GM12892 (cell line): ENCODE data around the gene B3GNT9. TPM values are rescaled to one million over a fixed set of nuclear protein-coding genes. Genes with fewer than 3 reads are reported as not detected.
A peak's percentile ranks its signal among the peaks of the same experiment; 100 is the strongest.

Experiments
- DNase-seq: peaks from one replicate; pipeline ENCODE4 v3.0.0; 2011; ENCODE audit not compliant: insufficient read length
- FAIRE-seq: peaks from 2 replicates; lab custom pipeline; 2011; peaks lifted over from hg19 to GRCh38; lab: Jason Lieb, UNC
- POLR2A ChIP-seq: IDR thresholded peaks from 2 replicates; pipeline ENCODE4 v1.6.1; 2011; ENCODE audit warnings: low read depth, low read length, control low read depth
- POLR2AphosphoS5 ChIP-seq: IDR thresholded peaks from 2 replicates; pipeline ENCODE4 v1.6.1; 2011; ENCODE audit warnings: low read depth, low read length, control low read depth
- TAF1 ChIP-seq: IDR thresholded peaks from 2 replicates; pipeline ENCODE4 v1.6.1; 2011; ENCODE audit warnings: low read depth, mild to moderate bottlenecking, control low read depth, low read length, borderline replicate concordance
- polyA plus RNA-seq: library from polyadenylated mRNA; unstranded; fragments of >200 nt; gene quantifications from one replicate; pipeline ENCODE4 v1.2.1, GENCODE V29; 2012; ENCODE audit warnings: missing spikeins, inconsistent platforms; ENCODE audit not compliant: missing spikeins

Gene B3GNT9, protein sequence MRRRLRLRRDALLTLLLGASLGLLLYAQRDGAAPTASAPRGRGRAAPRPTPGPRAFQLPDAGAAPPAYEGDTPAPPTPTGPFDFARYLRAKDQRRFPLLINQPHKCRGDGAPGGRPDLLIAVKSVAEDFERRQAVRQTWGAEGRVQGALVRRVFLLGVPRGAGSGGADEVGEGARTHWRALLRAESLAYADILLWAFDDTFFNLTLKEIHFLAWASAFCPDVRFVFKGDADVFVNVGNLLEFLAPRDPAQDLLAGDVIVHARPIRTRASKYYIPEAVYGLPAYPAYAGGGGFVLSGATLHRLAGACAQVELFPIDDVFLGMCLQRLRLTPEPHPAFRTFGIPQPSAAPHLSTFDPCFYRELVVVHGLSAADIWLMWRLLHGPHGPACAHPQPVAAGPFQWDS
- polyA plus RNA-seq, result 1.1 TPM

DNA sequence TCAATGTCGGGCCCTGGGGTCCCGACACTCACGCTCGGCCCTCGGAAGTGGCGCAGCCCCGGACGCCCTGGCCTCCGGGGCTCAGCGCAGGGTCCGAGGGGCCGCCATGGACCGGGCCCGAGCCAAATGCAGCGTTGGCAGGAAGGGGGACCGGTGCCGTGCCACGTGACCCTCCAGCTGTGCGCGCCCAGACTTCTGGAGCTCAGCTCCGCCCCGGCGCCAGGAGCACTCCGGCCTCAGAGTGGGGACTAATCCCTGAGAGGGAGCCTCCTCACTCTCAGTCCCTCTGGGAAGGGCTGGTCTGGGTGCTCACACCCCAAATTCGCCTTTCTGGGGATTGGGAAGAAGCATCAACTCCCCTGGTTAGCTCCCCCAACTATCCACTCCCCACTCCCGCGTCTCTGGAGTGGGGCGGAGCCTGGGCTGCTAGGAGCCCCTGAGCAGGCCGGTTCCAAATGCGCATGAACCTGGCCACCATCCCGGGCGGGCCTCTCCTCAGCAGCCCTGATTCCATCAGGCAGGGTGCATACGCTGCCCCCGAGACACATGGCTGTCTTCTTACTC lies at the start of gene B3GNT9:
Gene B3GNT9, minus strand, starts transcription at position 166 of the 564 bp plus-strand sequence. CDS start 513 bp downstream, outside the sequence.
- FAIRE-seq (no peak), DNase-seq (peak; percentile 79)
- no peak for TF ChIP-seq POLR2AphosphoS5
- TF ChIP-seq TAF1, result no peak
- no peak; the same call in 1 of the 2 replicates for TF ChIP-seq POLR2A

DNA sequence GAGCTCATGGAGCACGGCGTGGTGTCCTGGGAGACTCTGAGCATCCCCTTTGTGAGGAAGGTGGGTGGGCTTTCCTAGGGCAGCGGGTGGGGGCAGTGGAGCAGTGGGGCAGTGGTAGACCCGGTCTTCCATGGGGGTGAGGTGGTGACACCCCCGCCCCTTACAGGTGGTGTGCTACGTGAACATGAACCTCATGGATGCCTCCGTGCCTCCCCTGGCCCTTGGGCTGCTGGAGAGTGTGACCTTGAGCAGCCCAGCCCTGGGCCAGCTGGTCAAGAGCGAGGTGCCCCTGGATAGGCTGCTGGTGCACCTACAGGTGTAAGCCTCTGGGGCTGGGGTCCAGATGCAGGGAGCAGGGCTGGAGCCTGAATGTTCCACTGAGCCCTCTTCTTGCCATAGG lies 49.7 kb upstream of the B3GNT9 start:
- DNase-seq (no peak), FAIRE-seq (no peak)
- TF ChIP-seq POLR2A (no peak), TAF1 (no peak), POLR2AphosphoS5 (no peak)

DNA sequence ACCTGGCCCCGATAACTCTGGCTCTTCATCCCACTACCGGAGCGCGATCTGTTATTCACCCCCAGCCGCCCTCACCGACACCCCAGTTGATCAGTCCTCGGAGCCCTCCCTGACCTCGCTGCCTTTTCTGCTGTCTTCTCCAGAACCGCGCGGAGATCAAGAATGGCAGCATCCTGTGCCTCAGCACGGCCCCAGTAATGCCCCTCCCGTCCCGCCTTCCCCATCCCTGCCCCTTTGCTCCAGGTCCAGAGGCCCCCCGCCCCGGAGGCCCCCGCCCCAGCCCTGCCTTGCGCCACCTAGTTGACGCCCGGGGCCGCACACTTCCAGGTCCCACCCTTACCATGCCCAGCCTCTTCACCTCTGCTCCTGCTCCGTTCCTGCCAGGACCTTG lies 49.0 kb upstream of the B3GNT9 start:
- FAIRE-seq (no peak), DNase-seq (no peak)
- TF ChIP-seq POLR2AphosphoS5 (no peak), TAF1 (no peak), POLR2A (no peak)

DNA sequence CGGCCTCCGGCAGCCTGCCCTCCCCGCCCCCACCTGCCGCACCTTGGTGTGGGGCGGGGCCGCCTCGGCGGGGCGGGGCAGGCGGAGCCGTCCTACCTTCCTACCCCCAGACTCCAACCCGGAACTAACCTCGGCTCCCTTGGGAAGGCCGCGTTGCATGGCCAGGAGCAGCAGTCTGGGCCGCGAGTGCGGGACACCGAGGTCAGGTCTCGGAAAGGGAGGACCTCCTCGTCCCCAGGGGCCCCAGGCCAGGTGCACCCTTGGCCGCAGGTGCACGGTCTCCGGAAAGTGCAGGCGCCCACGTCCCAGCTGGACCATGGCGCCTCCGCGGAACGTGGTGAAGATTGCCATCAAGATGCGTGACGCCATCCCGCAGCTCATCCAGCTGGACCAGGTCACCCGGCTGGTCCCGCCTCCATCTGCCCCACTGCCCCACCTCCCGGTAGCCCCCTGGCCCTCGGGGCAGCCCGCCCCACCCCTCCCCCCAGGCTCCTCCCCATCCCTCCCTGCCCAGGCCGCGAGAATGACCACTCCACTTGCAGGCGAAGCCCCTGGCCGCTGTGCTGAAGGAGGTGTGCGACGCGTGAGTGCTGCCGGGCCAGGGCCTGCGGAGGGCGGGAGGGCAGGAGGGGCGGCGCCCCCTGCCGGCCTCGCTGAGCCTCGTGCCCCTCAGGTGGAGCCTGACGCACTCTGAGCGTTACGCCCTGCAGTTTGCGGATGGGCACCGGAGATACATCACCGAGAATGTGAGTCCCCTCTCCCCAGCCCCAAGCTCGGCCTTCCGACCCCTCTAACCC lies 48.4 kb upstream of the B3GNT9 start, which contains the start of gene ELMO3:
Gene ELMO3, plus strand, starts transcription at position 121 of the 797 bp plus-strand sequence. Its CDS starts 196 bp downstream, at position 317.
- FAIRE-seq (no peak), DNase-seq (no peak)
- TF ChIP-seq POLR2A, result peak; percentile 26; the same call in 1 of the 2 replicates
- TF ChIP-seq TAF1, result no peak
- TF ChIP-seq POLR2AphosphoS5, result no peak; the same call in 1 of the 2 replicates

DNA sequence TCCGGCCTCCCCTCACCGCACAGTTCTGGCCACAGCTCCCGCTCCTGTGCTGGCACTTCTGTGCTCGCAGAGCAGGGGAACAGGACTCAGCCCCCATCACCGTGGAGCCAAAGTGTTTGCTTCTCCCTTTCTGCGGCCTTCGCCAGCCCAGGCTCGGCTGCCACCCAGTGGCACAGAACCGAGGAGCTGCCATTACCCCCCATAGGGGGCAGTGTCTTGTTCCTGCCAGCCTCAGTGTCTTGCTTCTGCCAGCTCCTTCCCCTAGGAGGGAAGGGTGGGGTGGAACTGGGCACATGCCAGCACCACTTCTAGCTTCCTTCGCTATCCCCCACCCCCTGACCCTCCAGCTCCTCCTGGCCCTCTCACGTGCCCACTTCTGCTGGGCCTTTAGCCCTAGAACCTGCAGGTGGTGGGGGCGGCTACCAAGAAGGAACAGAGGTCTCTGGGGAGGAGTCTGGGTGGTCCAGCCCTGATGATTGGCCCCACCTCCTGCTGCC lies 47.5 kb upstream of the B3GNT9 start:
- FAIRE-seq (no peak), DNase-seq (no peak)
- TF ChIP-seq POLR2AphosphoS5, result no peak
- TF ChIP-seq POLR2A, result no peak
- TF ChIP-seq TAF1, result no peak

DNA sequence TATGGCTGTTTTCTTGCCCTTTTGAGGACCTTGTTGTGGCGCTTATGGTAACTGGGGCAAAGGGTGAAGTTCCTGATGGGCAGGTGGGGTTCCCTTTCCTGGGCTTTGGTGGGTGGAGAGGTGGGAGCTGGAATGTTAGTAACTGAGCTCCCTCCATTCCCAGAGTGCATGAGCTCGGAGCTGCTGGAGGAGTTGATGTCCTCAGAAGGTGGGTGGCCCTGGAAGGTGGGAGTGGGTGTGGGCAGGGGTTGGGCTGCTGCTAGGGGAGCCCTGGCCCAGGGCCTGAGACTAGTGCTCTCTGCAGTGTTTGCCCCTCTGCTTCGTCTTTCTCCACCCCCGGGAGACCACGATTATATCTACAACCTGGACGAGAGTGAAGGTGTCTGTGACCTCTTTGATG lies 46.9 kb upstream of the B3GNT9 start:
- no peak for FAIRE-seq
- TF ChIP-seq POLR2AphosphoS5 (no peak), TAF1 (no peak)

DNA sequence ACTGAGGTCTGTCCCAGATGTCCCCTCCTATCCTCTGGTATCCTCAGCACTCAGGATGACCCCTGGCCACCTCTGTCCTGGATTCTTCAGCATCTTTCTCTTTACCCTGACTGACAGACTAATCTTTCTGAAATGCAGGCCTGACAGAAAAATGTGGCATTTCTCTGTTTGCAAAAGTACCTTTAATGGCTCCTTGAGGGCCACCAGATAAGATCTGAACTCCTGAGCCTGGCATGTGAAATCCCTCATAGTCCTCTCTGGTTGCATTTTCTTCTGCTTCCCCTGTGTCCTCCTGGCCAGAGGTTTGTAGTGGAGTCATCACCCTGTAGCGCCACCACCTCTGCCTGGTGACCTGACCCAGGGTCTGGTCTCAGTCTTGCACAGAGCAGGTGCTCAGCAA lies 46.1 kb upstream of the B3GNT9 start:
- TF ChIP-seq TAF1, result no peak
- DNase-seq, result no peak

More for the DNA sequence above, 46.9 kb upstream of the B3GNT9 start:
- DNase-seq, result no peak

DNA sequence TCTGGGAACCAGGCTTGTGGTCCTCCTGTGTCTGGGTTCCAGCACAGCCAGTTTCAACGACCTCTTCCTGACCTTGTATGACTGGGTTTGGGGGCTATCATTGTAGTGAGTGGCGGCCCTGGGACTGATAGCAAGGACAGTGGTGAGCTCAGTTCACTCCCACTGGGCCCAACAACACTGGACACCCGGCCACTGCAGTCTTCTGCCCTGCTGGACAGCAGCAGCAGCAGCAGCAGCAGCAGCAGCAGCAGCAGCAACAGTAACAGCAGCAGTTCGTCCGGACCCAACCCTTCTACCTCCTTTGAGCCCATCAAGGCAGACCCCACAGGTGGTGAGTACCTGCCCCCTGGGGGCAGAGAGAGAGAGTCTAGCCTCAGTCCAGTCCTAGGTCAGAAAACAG lies 44.9 kb upstream of the B3GNT9 start:
- DNase-seq (no peak), FAIRE-seq (no peak)
- TF ChIP-seq POLR2AphosphoS5 (no peak), POLR2A (no peak), TAF1 (no peak)

More for the DNA sequence above, 46.1 kb upstream of the B3GNT9 start:
- no peak for FAIRE-seq

DNA sequence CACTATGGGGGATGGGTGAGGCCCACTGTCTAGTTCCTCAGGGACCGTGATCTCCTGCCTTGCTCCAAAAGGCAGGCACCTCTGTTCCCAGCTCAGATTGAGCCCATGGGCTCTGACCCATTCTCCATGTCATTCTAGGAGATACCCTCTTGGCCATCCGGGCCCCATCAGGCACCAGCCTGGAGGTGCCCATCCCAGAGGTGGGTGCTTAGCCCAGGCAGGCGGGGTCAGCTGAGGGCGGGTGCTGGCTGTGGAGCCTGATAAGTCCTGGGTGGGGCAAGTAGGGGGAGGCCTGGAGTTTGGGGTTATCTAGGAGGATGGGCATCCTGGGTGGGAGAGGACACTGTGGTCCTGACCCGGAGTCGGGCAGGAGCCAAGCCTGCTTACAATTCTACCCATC lies 43.5 kb upstream of the B3GNT9 start:
- FAIRE-seq, result no peak
- TF ChIP-seq TAF1 (no peak), POLR2AphosphoS5 (no peak; the same call in 1 of the 2 replicates), POLR2A (no peak)
- DNase-seq, result no peak

DNA sequence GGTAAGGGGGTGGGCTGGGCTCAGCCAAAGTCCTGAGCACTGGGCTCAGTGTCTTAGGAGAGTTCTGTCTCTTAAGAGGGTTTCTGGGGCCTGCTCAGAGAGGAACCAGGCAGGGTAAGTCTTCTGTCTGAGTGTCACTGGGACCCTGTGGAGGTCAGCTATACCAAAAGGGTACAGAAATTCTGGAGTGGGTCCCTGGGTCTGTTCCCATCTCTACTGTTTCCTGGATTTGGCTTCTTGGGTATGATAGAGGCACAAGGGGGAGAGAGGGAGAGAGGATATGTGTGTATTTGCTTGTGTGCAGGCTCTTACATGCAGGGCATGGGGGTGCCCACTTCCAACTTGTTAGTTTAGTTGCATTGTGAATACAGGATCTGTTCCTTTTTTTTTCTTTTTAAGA lies 42.7 kb upstream of the B3GNT9 start:
- TF ChIP-seq POLR2A (no peak; the same call in 1 of the 2 replicates), POLR2AphosphoS5 (no peak), TAF1 (no peak)
- DNase-seq, result no peak
- FAIRE-seq, result no peak
